DMS 273 (cell line): Measurements from ENCODE around the gene PLA2G2D.

Experiments
- DNase-seq: peaks from one replicate; lab custom pipeline; 2025; ENCODE audit not compliant: unreplicated experiment; lab: John Stamatoyannopoulos, UW

Gene PLA2G2D

DNA sequence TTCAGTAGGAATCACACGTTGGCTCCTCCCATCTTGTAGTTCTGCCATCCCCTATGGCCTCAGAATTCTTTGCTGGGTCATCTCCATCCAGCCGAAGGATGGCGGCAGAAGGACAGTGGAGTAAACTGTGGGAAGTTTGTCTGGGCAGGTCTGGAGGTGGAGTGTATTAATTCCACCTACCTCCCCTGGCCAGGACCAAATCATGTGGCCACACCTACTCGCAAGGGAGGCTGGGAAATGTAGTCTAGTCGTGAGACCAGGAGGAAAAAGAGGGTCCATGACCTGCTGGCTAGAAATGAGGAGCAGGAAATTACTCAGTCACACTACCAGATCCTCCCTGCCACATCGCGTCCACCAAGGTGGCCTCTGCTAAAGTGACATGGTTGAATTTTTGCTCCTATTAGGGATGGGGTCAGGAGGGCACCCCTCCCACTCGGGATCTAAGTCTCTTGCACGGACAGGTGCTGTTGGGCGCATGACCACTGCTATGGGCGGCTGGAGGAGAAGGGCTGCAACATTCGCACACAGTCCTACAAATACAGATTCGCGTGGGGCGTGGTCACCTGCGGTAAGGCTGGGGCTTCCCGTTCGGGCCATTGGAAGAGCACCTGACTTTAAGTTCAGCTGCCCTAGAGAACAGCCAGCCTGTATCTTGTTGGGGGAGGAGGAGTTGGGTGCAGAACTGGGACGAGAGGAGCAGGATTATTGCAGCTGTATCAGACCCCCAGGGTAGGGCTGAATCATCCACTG is 29.8 kb downstream of the PLA2G2D start:
- peak; percentile 49 for DNase-seq

DNA sequence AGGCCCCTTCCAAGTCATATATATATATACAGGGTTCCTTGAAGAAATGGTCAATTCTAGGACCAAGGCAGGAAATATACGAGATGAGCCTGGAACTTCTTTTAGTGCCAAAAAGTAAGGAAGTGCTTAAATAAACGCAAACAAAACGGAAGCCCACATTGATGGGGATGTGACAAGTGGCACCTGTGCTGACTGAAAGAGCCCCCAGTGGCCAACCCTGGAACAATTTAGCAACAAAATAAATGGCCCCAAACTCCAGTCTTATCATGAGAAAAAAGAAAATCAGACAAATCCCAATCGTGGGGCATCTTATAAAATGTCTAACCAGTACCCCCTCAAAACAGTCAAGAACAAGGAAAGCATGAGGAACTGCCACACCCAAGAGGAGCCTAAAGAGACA is 31.7 kb downstream of the PLA2G2D start:
- DNase-seq, result peak; percentile 28

DNA sequence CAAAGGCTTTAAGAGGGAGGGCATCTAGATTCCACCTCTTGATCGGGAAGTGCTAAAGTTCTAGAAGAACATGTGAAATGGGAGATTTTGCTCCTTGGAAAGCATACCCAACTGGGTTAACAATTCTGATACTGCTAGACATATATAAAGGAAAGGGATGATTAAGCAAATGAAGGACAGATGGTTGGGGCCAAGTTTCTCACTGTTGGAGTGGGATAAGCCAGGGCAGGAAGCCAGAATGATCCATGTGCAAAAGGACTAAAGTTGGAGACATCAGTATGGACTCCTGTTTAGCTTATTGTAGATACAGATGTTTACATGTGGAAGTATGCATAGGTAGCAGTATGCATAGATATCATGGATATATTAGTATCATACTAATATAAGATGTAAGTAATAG is 32.5 kb downstream of the PLA2G2D start:
- peak; percentile 93 for DNase-seq

DNA sequence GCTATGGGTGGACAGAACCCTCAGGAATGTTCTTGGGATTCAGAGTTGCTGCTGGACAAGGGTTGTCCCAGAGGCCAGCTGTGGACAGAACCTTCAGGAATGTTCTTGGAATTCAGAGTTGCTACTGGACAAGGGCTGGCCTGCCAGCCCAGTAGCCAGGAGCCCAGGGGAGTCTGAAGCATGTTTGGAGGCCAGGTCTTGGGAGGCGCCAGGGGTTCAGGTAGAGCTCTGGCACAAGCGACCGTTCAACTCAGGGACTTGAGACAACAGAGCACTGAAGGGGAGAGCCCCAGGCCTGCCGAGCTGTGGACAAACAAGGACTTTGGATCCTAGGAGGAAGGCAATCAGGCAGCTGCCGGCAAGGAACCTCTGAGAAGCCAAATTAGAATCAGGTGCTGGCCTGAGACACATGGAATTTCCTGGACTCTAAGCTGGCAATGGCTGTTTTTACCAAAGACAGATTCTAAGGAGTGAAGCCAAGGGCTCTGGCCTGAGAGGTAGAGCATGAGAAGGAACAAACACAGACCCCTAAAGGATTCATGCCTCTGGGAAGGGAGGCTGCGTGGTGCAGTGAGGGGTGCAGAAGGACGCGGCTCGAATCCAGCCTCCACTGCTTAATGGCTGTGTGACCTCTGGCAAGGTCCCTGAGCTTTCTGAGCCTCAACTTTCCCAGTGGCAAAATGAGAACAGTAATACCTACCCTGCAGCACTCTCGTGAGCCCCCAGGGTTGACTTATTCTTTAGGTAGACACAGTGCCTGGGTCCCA is 36.0 kb downstream of the PLA2G2D start:
- DNase-seq, result no peak

DNA sequence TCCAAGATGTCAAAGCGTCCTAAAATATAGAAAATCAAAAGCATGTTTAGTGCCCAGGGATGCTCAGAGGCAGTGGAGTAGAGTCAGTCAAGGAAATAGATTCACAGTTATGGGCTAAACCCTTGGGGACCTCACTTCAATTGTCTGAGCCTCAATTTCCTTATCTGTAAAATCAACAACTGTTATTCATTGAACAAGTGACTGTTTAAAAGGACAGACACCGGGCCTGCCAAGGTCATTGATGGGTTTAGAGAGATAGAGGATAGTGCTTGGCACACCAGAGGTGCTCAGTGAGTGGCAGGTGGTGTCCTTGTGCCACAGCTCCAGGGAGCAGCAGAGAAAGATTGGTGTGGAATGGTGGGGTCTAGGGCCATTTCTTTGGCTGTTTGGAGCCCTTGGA is 36.6 kb downstream of the PLA2G2D start:
- DNase-seq, result no peak

DNA sequence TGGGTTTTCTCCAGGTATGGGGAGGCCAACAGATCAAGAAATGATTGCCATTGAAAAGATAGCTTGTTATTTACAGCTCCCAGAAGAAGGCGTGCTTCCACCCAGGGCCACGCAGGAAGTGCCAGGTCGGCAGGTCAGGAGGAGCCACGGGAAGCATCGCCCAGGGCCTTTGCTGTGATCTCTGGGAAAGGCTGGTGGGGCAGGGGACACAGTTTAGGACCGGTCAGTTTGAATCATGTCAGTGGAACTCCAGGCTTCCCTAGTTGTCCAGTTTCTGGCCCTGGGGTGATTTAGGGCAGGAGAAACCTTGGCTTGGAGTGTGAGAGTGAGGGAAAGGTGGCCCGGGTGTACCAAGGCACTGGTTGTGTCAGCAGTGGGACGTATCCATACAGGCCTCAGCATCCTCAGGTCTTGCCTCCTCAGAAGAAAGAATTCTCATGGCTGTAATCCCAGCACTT is 38.0 kb downstream of the PLA2G2D start:
- no peak for DNase-seq

DNA sequence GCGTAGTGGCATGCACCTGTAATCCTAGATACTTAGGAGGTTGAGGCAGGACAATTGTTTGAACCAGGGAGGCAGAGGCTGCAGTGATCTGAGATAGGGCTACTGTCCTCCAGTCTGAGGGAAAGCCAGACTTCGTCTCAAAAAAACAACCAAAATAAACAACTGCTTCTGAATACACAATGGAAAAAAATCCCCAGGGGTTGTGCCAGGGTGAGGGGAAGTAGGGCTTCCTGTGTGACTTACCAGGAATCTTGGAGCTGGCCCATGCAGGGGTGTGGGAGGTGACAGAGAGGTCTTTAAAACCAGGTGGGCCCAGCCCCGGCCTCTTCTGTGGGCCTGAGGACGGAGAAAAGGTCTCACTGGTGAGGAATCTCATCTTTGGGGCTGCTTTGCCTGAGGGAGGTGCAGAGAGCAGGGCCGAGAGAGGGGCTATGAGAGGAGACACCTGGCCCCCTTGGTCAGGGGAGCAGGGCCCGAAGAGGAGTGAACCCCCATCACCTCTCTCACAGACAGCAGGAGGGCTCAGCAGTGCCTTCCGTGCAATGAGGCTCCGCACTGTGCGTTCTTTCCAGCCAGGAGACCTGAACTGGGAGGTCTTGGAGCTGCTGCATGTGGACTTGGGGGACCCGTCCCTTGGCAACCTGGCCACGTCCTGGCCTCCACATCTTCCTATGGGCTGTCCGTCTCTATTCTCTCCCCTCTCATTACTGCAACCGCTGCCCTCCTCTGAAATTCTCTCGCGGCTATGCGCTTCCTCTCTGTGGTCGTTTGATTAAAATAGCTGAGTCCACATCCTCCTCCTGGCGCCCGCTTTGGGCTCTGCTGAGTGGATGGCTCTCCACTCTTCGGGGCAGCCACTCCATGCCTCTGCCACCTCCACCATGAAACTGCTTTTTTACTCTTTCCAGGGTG is 38.6 kb downstream of the PLA2G2D start:
- no peak for DNase-seq

DNA sequence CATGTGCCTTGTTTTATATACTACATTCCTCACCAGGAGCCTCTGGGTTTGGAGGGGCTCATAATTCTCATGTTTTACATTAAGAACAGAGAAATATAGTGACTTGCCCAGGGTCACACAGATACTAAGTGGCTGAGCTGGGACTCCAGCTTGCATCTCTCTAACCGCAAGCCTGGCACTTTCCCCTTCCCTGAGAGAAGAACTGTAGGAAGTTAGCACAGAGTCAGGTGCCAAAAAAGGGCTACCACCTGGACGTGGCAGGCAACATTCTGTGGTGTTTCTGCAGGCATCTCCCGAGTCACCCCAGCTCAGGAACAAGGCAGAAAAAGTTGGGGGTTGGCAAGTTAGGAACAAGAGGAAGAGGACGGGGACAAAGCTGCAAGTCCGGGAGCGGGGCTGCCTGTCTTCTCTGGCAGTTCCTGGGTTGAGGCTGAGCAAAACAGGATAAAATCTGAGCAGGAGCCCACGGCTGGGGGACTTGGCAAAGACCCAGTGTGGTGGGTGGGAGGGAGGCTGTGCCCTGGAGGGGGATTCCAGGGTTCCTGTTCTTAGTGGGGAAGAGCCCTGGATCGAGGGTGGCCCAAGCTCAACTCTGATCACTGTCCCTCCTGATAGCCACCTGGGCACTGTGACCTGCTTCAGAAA is 39.6 kb downstream of the PLA2G2D start:
- DNase-seq, result no peak

DNA sequence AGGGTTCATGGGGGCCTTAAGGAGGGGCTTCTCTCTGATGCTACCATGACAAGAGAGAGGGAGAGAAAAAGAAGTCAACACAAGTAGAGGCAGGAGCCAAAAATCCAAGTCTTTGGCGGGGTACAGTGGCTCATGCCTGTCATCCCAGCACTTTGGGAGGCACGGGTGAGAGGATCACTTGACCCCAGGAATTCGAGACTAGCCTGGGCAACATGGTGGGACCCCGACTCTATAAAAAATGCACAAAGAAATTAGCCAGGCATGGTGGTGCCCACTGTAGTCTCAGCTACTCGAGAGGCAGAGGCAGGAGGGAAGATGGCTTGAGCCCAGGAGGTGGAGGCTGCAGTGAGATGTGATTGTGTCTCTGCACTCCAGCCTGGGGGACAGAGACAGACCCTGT is 40.6 kb downstream of the PLA2G2D start:
- no peak for DNase-seq

DNA sequence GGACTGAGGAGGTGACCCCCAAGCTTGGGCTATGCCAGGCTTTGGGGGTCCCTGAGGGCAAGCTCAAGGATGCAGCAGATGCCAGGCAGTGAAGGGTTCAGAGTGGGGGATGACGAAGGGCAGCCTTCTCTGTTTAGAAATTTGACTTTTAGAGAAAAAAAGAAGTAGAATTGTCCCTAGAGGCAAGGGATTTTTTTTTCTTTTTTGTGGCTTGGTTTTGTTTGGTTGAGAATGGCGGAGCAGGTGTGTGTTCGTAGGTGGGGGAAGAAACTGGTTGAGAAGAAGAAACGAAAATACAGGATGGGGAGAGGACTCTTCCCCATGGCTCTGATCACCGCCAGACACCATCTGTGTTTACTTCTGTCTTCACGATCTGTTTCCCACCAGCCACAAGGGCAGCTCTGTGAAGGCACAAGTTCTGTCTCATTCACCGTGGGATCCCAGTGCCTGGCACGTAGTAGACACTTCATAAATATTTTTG is 41.1 kb downstream of the PLA2G2D start:
- peak; percentile 21 for DNase-seq

DNA sequence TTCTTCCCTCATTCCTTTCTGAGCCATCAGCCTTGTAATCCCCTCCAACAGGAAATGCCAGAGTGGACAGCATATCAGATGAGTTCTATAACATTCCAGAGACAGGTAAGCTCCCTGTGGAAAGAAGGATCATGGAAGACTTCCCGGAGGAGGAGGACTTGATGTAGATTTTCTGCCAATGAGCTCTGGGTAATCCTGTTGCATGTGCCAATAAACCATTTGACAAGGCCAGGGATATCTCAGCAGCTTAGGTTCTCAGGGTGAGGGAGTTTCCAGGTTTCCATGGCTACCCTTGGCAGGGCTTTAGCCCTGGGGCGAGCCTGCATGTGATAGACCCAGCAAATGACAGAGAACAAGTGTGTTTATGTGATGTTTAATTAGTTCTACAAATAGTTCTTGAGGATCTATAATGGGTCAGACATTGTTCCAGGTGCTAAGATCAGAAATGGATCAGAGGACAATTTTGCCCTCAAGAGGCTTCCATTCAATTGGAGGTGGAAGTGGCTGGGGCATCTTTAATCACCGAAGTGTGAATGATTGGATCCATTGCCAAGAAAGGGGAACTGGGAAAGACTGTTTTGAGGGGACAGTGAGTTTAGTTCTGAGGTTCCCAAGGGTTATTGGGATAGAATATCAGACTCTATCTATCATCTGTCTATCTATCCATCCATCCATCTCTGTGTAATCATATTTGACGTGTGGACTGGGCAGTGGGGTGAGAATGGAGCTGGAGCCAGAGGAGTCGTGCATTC is 42.5 kb downstream of the PLA2G2D start:
- peak; percentile 16 for DNase-seq

DNA sequence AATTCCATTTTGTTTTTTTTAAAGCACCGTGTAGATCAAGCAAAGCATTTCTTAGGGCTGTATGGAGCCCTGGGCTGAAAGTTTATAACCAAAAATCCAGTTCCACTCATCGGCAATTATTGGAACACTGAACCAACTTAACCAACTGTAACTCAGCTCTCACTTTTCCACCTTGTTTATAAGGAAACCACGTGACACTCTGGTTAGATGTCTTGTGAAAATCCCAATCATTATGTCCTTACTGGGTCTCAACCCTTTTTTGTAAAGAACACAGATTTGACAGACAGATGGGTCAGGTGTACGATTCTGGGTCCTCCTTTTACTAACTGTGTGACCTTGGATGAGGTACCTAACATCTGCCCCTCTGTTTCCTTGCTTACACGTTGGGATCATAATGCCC is 43.1 kb downstream of the PLA2G2D start:
- DNase-seq, result no peak

DNA sequence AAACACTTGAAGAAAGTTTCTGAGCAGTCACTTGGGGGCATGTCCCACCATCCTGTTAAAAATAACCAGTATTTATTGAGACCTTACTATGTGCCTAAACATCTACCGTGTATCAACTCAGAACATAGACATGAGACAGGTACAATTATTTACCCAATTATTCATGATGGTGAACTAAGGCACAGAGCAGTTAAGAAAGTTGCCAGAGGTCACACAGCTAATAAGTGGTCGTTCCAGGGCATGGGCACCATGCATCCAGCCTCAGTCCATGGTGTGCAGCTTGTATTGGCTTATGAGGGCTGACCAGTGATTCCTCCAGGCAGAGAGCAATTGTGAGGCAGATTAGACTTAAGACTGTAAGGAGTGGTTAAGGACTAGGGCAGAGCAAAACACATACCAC is 44.0 kb downstream of the PLA2G2D start:
- DNase-seq, result no peak

DNA sequence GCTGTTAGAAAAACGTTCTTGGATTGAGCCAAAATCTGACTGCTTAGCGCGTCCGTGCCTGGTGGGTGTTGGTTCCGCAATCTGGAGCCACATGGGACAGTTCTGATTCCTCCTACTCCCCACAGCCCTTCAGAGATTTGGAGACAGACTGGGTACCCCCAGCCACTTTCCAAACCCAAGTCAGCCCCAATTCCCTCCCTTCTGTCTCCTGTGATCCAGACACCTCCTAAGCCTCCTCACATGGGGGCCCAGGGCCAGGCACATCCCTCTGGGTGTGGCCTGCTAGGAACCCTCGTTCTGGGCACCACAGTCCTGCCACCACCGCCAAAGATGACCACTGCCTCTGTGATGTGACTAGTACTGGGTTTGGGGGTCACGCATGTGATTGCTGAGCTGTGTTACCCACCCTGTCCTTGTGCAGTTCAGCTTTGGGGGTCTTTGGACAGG is 44.6 kb downstream of the PLA2G2D start:
- no peak for DNase-seq

DNA sequence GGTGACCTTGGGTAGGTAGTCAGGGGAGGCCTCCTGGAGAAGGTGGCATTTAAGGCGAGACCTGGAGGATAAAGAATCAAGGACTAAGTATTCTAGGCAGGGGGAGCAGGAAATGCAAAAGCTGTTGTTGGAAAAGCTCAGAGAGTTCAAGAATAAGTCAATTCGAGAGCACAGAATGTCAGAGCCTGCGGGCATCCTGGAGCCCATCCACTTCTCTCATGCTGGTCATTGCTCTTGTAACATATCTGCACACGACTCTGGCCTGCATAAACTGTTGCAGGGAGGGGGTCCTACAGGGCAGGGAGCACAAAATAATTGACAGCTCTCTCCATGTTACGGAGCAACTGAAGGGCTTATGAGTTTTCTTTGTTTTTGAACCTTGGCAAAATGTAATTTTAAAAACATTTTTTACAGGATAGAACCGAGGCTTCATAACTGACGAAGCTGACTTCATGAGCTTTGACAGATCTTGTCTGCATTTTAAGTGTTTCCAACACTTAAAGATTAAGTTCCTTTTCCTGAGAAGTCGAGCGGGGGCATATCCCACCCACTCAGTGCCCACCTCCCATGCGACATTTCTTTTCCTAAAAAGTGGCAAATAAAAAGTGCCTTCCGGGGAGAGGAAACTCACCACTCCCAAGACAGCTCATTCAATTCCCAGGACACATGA is 45.1 kb downstream of the PLA2G2D start:
- no peak for DNase-seq

DNA sequence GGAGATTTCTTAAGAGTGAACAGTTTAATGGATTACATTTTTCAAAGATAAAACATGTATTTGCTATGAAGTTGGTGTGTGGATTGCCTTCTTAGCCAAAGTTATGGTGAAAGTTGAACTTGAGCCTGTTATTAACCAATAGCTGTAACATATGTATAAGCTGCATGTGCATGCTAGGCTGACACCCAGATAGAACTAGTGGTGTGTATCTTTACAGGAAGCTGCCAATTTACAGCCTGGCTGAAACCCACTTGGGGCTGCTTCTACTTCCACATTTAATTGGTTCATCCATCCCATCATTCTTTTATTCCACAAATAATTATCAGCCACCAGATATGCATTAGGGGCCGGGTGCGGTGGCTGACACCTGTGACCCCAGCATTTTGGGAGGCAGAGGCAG is 46.1 kb downstream of the PLA2G2D start:
- no peak for DNase-seq

DNA sequence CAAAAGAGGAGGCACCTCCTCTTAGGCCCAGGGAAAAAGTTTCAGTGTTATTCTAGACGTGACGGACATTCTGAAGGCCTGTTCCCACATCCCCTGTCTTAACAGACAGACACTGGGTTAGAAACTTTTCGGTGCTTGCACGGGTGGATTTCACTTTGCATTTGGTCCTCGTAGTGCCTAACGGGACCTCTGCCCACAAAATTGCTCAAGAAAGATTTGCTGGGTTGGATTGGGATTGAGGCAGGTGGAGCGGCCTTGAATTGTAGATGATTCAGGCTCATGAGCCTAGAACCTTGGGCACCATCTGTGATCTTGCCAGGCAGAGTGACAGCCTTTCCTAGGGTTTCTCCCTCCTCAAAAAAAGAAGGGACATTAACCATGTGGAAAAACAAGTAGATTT is 46.6 kb downstream of the PLA2G2D start:
- no peak for DNase-seq

DNA sequence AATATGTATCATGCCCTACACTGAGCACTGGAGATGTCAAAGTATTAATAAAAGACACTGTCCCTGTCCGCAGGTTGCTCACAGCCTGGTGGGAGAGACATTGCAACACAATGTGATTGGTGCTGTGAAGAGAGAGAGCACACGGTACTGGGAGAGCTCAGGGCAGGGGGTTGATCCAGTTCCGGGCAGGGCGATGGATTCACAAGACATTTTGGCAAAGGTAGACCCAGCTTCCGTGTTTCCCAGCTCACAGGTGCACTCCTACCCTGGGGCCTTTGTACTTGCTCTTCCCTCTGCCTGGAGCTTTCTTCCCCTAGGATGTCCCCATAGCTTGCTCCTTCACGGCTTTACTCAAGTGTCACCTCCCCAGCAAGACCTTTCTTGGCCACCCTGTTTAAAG is 47.9 kb downstream of the PLA2G2D start:
- DNase-seq, result no peak

DNA sequence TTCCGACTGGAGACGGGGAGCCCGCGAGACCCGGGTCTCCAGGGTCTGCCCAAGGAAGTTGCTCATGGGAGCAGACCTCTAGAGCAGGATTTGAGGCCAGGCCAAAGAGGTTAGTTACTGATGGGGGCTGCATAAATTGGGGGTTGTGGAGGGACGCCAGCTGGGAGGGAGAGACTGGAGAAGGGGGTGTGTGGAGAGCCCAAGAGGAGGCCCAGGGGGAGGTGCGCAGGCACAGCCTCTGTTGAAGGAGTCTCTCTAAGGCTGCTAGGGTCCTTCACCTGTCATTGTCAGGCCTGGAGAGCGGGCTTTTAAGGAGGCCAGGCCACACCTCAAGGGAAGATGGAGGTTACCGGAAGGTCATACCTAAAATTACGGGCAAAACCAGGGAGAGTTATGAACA is 49.0 kb downstream of the PLA2G2D start:
- DNase-seq, result no peak

DNA sequence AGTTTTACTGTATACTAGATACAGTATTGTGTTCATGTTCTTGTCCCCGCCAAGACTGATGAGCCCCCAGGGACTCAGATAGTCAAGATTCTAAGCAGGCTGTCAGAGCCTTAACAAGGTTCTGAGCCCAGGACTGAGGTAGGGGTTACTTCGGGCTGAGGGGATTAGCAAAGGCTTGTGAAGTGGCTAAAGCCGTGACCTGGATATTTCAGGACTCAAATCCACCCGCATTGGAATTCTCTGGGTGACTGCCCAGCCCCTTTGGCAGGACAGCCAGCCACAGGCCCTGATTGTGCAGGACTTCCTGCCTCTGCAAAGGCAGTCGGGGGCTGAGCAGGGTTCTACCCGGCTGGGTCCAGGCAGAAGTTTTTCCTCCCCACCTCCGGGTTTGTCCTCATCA is 49.5 kb downstream of the PLA2G2D start, which contains the start of gene PLA2G5:
Gene PLA2G5 (plus strand): TSS at position 321 of the 400 bp plus-strand sequence. CDS start 14,637 bp downstream, outside the sequence.
- no peak for DNase-seq
